GM06990 (cell line): ENCODE results near the gene HIP1R.
A peak's percentile ranks its signal among the peaks of the same experiment; 100 is the strongest.
"Not testable (repeated sequence)": the region's sequence is repeated elsewhere in the genome, so short reads cannot be mapped to it uniquely, and the experiment has no call there.

Source experiments
- DNase-seq: peaks from one replicate; pipeline ENCODE4 v3.0.0-alpha.2; 2011; ENCODE audit not compliant: insufficient read length; ENCODE audit errors: extremely low read depth
- H3K27me3 ChIP-seq: replicated peaks from 2 replicates; pipeline ENCODE4 v1.6.0; 2011; ENCODE audit warnings: low read length; ENCODE audit not compliant: control insufficient read depth, insufficient read depth
- H3K36me3 ChIP-seq: 2 replicates; pipeline ENCODE4 v1.5.1; 2011; ENCODE audit warnings: low read length; ENCODE audit not compliant: control insufficient read depth, insufficient read depth
- H3K4me3 ChIP-seq: replicated peaks from 2 replicates; pipeline ENCODE4 v1.5.1; 2011; ENCODE audit warnings: low read depth, mild to moderate bottlenecking, control low read depth, low read length
- CTCF ChIP-seq: IDR thresholded peaks from 2 replicates; pipeline ENCODE4 v1.5.1; 2011; ENCODE audit warnings: low read length, control low read depth, mild to moderate bottlenecking, inconsistent platforms; ENCODE audit not compliant: insufficient read depth, poor library complexity, severe bottlenecking

Gene HIP1R

GRCh38 chr12:122891661-122892525, 56.6 kb downstream of the HIP1R start:
- Histone ChIP-seq H3K4me3 (no peak overlapping the region), H3K27me3 (no peaks in the 10 kb centered on the region), H3K36me3 (no peaks in the 10 kb centered on the region)
- DNase-seq, result no peak
- no peak for TF ChIP-seq CTCF

- not testable (repeated sequence) for H3K4me3 ChIP-seq, DNase-seq, H3K36me3 ChIP-seq, H3K27me3 ChIP-seq
These were observed 57.5 kb downstream of the HIP1R start for GRCh38 chr12:122892724-122893123.

GRCh38 chr12:122893208-122894153, 58.2 kb downstream of the HIP1R start:
- TF ChIP-seq CTCF, result no peak
- no peak overlapping the region for H3K4me3 ChIP-seq
- H3K27me3 ChIP-seq, result no peaks in the 10 kb centered on the region
- DNase-seq, result no peak
- H3K36me3 ChIP-seq, result no peaks in the 10 kb centered on the region

GRCh38 chr12:122894193-122895121, 59.2 kb downstream of the HIP1R start:
- Histone ChIP-seq H3K36me3 (no peaks in the 10 kb centered on the region), H3K4me3 (peak overlapping the region; percentile 69), H3K27me3 (no peaks in the 10 kb centered on the region)
- no peak for DNase-seq
- no peak for TF ChIP-seq CTCF

- Histone ChIP-seq H3K36me3 (no peaks in the 10 kb centered on the region), H3K4me3 (peak overlapping the region; percentile 69), H3K27me3 (no peaks in the 10 kb centered on the region)
- DNase-seq, result no peak
- TF ChIP-seq CTCF, result no peak
These were observed 60.1 kb downstream of the HIP1R start for GRCh38 chr12:122895320-122895703.
